DND-41 (cell line): ENCODE data around the gene ZNF684.

Experiments
- ATAC-seq: fragments of 200-7000 bp; cut with Tn5 transposase; 3 replicates; pipeline ENCODE4 v1.9.1; 2021; ENCODE audit warnings: low read depth; ENCODE audit not compliant: insufficient read depth
- DNase-seq: peaks from one replicate; pipeline ENCODE4 v3.0.0-alpha.2; 2020
- H2AFZ ChIP-seq: 2 replicates; pipeline ENCODE4 v1.6.0; 2012; ENCODE audit warnings: low read depth, low read length
- H3K27ac ChIP-seq: 2 replicates; pipeline ENCODE4 v1.5.1; 2012; ENCODE audit warnings: low read length, inconsistent platforms
- H3K27me3 ChIP-seq: fragments of 200-600 bp; sonication (generic); 2 replicates; pipeline ENCODE4 v1.6.0; 2012; ENCODE audit warnings: low read length, mild to moderate bottlenecking, inconsistent platforms; ENCODE audit not compliant: insufficient read depth, poor library complexity
- H3K36me3 ChIP-seq: 2 replicates; pipeline ENCODE4 v1.5.1; 2012; ENCODE audit warnings: low read length, inconsistent platforms; ENCODE audit not compliant: insufficient read depth
- H3K4me1 ChIP-seq: 2 replicates; pipeline ENCODE4 v1.5.1; 2012; ENCODE audit warnings: mild to moderate bottlenecking, low read length; ENCODE audit not compliant: insufficient read depth
- H3K4me2 ChIP-seq: 2 replicates; pipeline ENCODE4 v1.6.0; 2012; ENCODE audit warnings: mild to moderate bottlenecking, moderate library complexity, low read length, inconsistent platforms; ENCODE audit not compliant: insufficient read depth
- H3K4me3 ChIP-seq, 2 experiments: fragments of 200-600 bp in 1 of 2; shearing (Covaris generic) in 1 of 2; 2 replicates each; pipeline ENCODE4 v1.5.1; 2012 to 2016; ENCODE audit warnings: inconsistent platforms in 2 of 2, low read length in 2 of 2, mild to moderate bottlenecking in 2 of 2, low read depth in 1 of 2, moderate library complexity in 1 of 2
- H3K79me2 ChIP-seq: 2 replicates; pipeline ENCODE4 v1.6.0; 2012; ENCODE audit warnings: low read length, inconsistent platforms; ENCODE audit not compliant: insufficient read depth
- H3K9ac ChIP-seq: 2 replicates; pipeline ENCODE4 v1.6.0; 2012; ENCODE audit warnings: low read depth, mild to moderate bottlenecking, inconsistent platforms, low read length, moderate library complexity
- H3K9me3 ChIP-seq: 2 replicates; pipeline ENCODE4 v1.5.1; 2012; ENCODE audit warnings: low read length, moderate library complexity, mild to moderate bottlenecking, inconsistent platforms; ENCODE audit not compliant: insufficient read depth, severe bottlenecking
- H4K20me1 ChIP-seq: 2 replicates; pipeline ENCODE4 v1.6.0; 2012; ENCODE audit warnings: low read length; ENCODE audit not compliant: insufficient read depth
- CTCF ChIP-seq: IDR thresholded peaks from 2 replicates; pipeline ENCODE4 v1.5.1; 2012; ENCODE audit warnings: borderline replicate concordance, low read length, moderate library complexity, mild to moderate bottlenecking; ENCODE audit not compliant: poor library complexity, severe bottlenecking; ENCODE audit errors: extremely low read depth
- EZH2 ChIP-seq: IDR thresholded peaks from 3 replicates; pipeline ENCODE4 v1.6.1; 2012; ENCODE audit warnings: borderline replicate concordance, low read depth, mild to moderate bottlenecking, moderate library complexity, low read length, inconsistent platforms; ENCODE audit not compliant: severe bottlenecking

The ZNF684 gene

GRCh38 chr1:40592107-40592803, 60.8 kb downstream of the ZNF684 start:
- ATAC-seq (peak; percentile 61; the same call in 2 of the 3 replicates), DNase-seq (peak; percentile 24)
- H3K36me3 ChIP-seq: no peaks in the 10 kb centered on the region
- H3K9ac ChIP-seq: no peak overlapping the region
- TF ChIP-seq EZH2: no peak
- peak; percentile 68 for TF ChIP-seq CTCF
- H3K27me3 ChIP-seq: peaks cover 3% of the 10 kb centered on the region
- H3K4me3 ChIP-seq: no peak overlapping the region
- H2AFZ ChIP-seq: no peak overlapping the region
- no peaks in the 10 kb centered on the region for H3K79me2 ChIP-seq
- H3K4me1 ChIP-seq: no peaks in the 10 kb centered on the region
- no peaks in the 10 kb centered on the region for H4K20me1 ChIP-seq
- H3K27ac ChIP-seq: no peak overlapping the region
- 0 out of 2 replicates have a peak overlapping the region, but pooled peaks have one; percentile 16 for H3K4me2 ChIP-seq
- H3K9me3 ChIP-seq: no peaks in the 10 kb centered on the region

GRCh38 chr1:40593449-40594186, 62.2 kb downstream of the ZNF684 start:
- Histone ChIP-seq H3K36me3 (no peaks in the 10 kb centered on the region), H3K9me3 (no peaks in the 10 kb centered on the region), H3K9ac (no peak overlapping the region), H3K27me3 (peaks cover 3% of the 10 kb centered on the region), H3K27ac (no peak overlapping the region), H3K79me2 (no peaks in the 10 kb centered on the region), H3K4me1 (no peaks in the 10 kb centered on the region), H3K4me2 (no peak overlapping the region), H4K20me1 (no peaks in the 10 kb centered on the region), H2AFZ (no peak overlapping the region), H3K4me3 (no peak overlapping the region)
- TF ChIP-seq CTCF (no peak), EZH2 (no peak)
- no peak for DNase-seq
- peak; percentile 44; the same call in 1 of the 3 replicates for ATAC-seq

- TF ChIP-seq EZH2: no peak
- TF ChIP-seq CTCF: no peak
- Histone ChIP-seq H4K20me1 (no peaks in the 10 kb centered on the region), H3K27me3 (peaks cover 3% of the 10 kb centered on the region), H2AFZ (no peak overlapping the region), H3K9me3 (no peaks in the 10 kb centered on the region), H3K4me2 (no peak overlapping the region), H3K79me2 (no peaks in the 10 kb centered on the region), H3K9ac (no peak overlapping the region), H3K27ac (no peak overlapping the region), H3K4me3 (no peak overlapping the region), H3K36me3 (no peaks in the 10 kb centered on the region), H3K4me1 (no peaks in the 10 kb centered on the region)
- DNase-seq: no peak
- ATAC-seq: no peak
Observed at GRCh38 chr1:40594187-40594531, 62.7 kb downstream of the ZNF684 start.
